Activated naive CD8-positive, alpha-beta T cell treated with anti-CD3 and anti-CD28 coated beads, Interleukin-2, amount 50 U/mL, for 16 hours (primary cell): Measurements from ENCODE around the gene MAP3K14.

Experiments
- DNase-seq: peaks from one replicate; pipeline ENCODE4 v3.0.0-alpha.2; 2020; ENCODE audit warnings: low read depth, low spot score

Gene MAP3K14

GRCh38 chr17:45300060-45300751, 16.6 kb downstream of the MAP3K14 start:
- DNase-seq: no peak

GRCh38 chr17:45299361-45299760, 17.5 kb downstream of the MAP3K14 start:
- no peak for DNase-seq

- DNase-seq: no peak
Observed at GRCh38 chr17:45298546-45299285, 18.1 kb downstream of the MAP3K14 start.

- DNase-seq: no peak
Observed at GRCh38 chr17:45296833-45297124, 20.0 kb downstream of the MAP3K14 start.

GRCh38 chr17:45296003-45296832, 20.6 kb downstream of the MAP3K14 start:
- no peak for DNase-seq

- no peak for DNase-seq
Observed at GRCh38 chr17:45294506-45294905, 22.3 kb downstream of the MAP3K14 start.

GRCh38 chr17:45293413-45294211, 23.2 kb downstream of the MAP3K14 start:
- no peak for DNase-seq

- DNase-seq: no peak
Observed at GRCh38 chr17:45292696-45293412, 24.0 kb downstream of the MAP3K14 start.

GRCh38 chr17:45291171-45291805, 25.5 kb downstream of the MAP3K14 start:
- DNase-seq: no peak

GRCh38 chr17:45290269-45290765, 26.5 kb downstream of the MAP3K14 start:
- no peak for DNase-seq

- DNase-seq: no peak
Observed at GRCh38 chr17:45289301-45290268, 27.2 kb downstream of the MAP3K14 start.

- DNase-seq: no peak
Observed at GRCh38 chr17:45288825-45289224, 28.0 kb downstream of the MAP3K14 start.

GRCh38 chr17:45287526-45288500, 29.0 kb downstream of the MAP3K14 start:
- DNase-seq: no peak

GRCh38 chr17:45286286-45286685, 30.5 kb downstream of the MAP3K14 start:
- DNase-seq: no peak

- DNase-seq: no peak
Observed at GRCh38 chr17:45284176-45285140, 32.4 kb downstream of the MAP3K14 start.

GRCh38 chr17:45283711-45284110, 33.1 kb downstream of the MAP3K14 start:
- DNase-seq: no peak
